Ramos (cell line): Measurements from ENCODE around the gene TRIM52.

Source experiments
- in situ Hi-C: fragments of 300-500 bp; cut with MboI; formaldehyde crosslinking; loops from one replicate; pipeline ENCODE4 v1.14.3; 2022; ENCODE audit warnings: low sequenced_read_pairs; ENCODE audit not compliant: unreplicated experiment

Gene TRIM52

DNA sequence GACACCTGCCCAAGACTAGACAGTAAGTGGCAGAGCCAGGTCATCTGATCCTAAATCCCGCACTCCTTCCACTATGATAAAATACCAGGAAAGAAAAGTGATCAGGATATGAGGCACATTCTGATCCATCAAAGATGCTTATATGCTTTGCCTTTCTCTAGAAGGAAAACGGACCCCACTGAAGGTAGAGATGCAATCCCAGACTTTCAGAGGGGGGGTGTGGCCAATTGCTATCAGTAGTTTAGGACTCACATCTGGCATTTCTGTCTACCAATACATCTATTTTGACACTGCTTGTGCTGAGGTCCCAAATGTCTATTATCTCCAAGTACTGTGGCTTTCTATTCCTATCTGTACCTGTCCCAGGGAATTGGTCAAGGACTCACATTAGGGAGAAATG, 1.7 kb downstream of the TRIM52 start:
- in situ Hi-C loops: no loop called here

DNA sequence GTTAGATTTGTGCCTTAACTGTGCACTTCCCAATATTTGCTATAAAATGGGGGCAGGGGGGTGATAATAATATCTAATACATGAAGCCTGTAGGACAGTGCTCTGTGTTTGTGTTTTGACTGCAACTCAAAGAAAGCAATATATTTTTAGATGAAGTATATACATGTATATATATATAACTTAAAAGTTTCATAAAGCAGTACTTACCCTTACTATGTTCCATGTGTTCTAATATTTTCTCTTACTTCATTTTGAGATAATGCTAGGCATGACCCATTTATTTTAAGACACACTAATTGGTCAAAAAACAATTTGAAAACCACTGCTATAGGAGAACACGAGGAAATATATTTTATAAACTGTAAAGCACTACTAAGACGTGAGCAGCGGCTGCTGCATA, 2.4 kb downstream of the TRIM52 start:
- in situ Hi-C loops: no loop called here

GRCh38 chr5:181255836-181256578, 4.9 kb downstream of the TRIM52 start:
- in situ Hi-C loops: no loop called here

GRCh38 chr5:181255276-181255675, 5.7 kb downstream of the TRIM52 start:
- in situ Hi-C loops: no loop called here

GRCh38 chr5:181248277-181248676, 12.7 kb downstream of the TRIM52 start:
- in situ Hi-C loops: no loop called here

GRCh38 chr5:181246276-181247049, 14.5 kb downstream of the TRIM52 start:
- in situ Hi-C loops: no loop called here

GRCh38 chr5:181245427-181246275, 15.3 kb downstream of the TRIM52 start:
- in situ Hi-C loops: no loop called here

- in situ Hi-C loops: no loop called here
Observed at GRCh38 chr5:181243564-181244343, 17.2 kb downstream of the TRIM52 start, which contains the start of gene RACK1. Gene RACK1 (minus strand): TSS chr5:181243906. CDS start chr5:181243800, 106 bp downstream.

DNA sequence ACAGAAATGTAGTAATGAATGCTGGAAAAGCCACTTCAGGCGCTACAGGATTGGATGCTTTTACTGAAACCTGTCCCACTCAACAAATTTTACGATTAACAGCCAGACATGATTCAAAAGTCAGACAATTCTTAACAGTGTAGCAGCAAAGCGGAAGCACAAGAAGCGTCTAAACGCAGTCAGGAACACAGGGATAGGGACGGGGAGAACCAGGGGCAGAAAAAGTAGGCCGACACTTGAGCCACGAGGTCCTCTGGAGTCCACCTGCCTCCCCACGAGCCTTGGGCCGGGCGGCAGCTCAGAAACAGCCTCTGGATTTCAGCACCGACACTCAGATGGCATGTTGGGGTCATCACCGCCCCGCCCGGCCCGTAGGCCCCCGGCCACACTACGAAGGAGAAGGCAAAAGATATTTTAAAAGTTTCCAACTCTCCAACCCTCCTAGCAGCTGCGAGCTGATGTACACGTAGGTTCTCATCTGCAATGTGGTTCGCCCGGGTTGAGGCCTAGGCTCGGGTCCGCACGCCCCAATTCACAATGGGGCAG, 17.9 kb downstream of the TRIM52 start:
- in situ Hi-C loops: no loop called here

DNA sequence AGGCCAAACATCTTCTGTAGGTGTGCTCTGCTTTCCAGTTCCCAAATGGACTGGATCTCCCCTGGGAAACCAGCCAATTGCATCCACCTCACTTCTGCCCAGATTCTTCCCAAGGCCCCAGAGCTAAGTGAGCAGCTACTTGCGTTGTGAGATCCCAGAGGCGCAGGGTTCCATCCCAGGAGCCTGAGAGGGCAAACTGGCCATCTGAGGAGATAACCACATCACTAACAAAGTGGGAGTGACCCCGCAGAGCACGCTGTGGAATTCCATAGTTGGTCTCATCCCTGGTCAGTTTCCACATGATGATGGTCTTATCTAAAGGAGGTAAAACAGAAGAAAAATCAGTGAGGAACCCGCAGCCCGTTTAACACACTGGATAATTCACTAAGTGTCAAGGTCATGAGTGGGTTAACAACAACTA, 18.9 kb downstream of the TRIM52 start:
- in situ Hi-C loops: no loop called here

GRCh38 chr5:181241393-181241975, 19.5 kb downstream of the TRIM52 start:
- in situ Hi-C loops: no loop called here

- in situ Hi-C loops: no loop called here
Observed at GRCh38 chr5:181239062-181239663, 21.8 kb downstream of the TRIM52 start.

DNA sequence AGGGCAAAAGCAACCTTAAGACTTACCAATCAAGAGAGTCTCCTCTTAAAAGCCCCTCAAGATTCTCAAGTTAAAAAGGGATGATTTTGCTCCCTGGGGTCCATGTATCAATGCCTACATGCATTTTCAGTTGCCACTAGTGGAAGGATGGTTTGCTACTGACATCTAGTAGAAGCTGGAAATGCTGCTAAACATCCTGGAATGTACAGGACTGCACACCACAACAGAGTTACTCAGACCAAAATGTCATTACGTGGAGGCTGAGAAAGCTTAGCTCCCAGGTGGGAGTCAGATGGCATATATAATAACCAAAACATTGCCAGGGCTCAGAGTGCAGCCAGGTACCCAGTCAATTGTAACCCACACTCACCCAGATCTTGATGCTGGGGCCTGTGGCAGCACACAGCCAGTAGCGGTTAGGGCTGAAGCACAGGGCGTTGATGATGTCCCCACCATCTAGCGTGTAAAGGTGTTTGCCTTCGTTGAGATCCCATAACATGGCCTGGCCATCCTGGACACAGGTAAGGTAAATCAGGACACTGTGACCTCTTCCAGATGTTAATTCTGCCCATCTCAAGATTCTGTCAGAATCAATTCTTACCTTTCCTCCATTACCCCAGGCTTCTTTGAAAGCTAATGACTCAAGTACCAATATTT, 23.1 kb downstream of the TRIM52 start:
- in situ Hi-C loops: no loop called here

GRCh38 chr5:181236954-181237641, 23.8 kb downstream of the TRIM52 start:
- in situ Hi-C loops: no loop called here

DNA sequence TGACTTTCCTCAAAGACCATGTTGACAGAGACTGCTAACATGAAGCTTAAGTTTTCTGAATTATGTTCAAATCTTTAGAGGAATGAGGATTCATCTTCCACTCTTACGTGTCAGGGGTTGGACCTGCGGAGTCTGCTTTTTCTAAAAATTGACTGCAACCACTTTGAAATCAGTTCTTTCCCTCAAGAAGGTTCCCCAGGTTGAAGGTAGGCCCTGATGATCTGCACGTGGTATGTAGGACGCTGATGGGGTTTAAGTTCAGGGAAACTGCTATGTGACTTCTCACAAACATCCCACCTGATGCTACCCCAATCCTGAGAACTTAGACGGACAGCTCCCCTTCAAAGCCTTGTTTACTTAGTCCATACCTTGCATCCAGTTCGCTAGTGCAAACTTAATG, 24.5 kb downstream of the TRIM52 start:
- in situ Hi-C loops: no loop called here

GRCh38 chr5:181235689-181236366, 25.1 kb downstream of the TRIM52 start:
- in situ Hi-C loops: no loop called here

DNA sequence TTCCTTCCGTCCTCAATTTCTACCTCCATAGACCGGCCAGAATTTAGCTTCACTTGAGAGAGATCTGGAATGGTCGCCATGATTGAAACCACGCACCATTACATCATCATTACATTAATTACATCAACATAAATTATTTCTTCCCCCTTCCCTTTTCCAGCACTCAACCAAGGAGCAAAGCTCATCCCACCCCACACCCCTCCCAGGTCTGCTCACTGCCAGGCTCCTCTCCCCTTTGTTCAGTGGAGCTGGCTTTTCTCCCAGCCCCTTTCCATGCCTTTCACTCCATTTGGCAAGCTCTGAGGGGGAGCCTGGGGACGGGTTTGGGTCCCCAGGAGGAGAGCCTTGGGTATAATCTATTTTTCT, 25.6 kb downstream of the TRIM52 start:
- in situ Hi-C loops: no loop called here
